K562 (cell line): ENCODE measurements around the gene UNKL. TPM values are rescaled to one million over a fixed set of nuclear protein-coding genes. Genes with fewer than 3 reads are reported as not detected.
A peak's percentile ranks its signal among the peaks of the same experiment; 100 is the strongest.

Experiments
- ATAC-seq: fragments of 200-7000 bp; cut with Tn5 transposase; 3 replicates; pipeline ENCODE4 v1.9.1; 2020; ENCODE audit warnings: moderate library complexity
- BruUV-seq: library from RNA; stranded (reverse); fragments of 400-500 nt; replicated peaks from 2 replicates; lab custom pipeline; 2021; lab: Mats Ljungman, UMichigan
- CTCF ChIA-PET: fragments of 300-600 bp; formaldehyde crosslinking; extraction: SDS; loops from one replicate; lab custom pipeline; 2021; ENCODE audit warnings: low intra/inter-chr PET ratio; lab: Yijun Ruan, JAX
- POLR2A ChIA-PET: fragments of 300-600, 350-650 bp; sonication (Branson Sonifier 250); formaldehyde crosslinking; extraction: SDS; loops from one replicate; lab custom pipeline; 2021; ENCODE audit warnings: antibody characterized with exemption, inconsistent platforms; lab: Yijun Ruan, JAX
- DNase-seq, 4 experiments: peaks; one replicate each; pipeline versions ENCODE4 v3.0.0 to v3.0.0-alpha.2; 2011 to 2018; ENCODE audit warnings: low spot score in 3 of 4, mixed read lengths in 3 of 4; ENCODE audit errors: extremely low read depth in 1 of 4
- FAIRE-seq: peaks from 2 replicates; lab custom pipeline; 2011; peaks lifted over from hg19 to GRCh38; lab: Jason Lieb, UNC
- H2AFZ ChIP-seq: 2 replicates; pipeline ENCODE4 v1.6.0; 2011; ENCODE audit warnings: low read depth, low read length, control low read depth, inconsistent platforms
- H3K27ac ChIP-seq: fragments of 200-600 bp; 3 replicates; pipeline ENCODE4 v1.8.0; 2011; ENCODE audit warnings: low read depth, mild to moderate bottlenecking, control low read depth, inconsistent platforms, low read length, moderate library complexity, mixed read lengths; ENCODE audit errors: extremely low read depth
- H3K27me3 ChIP-seq, 2 experiments: fragments of 300-600 bp in 1 of 2; 2 replicates in 1 of 2; 3 replicates in 1 of 2; pipeline versions ENCODE4 v1.6.0 to v1.8.0; 2011; ENCODE audit warnings: inconsistent platforms in 2 of 2, low read length in 2 of 2, mild to moderate bottlenecking in 1 of 2, mixed read lengths in 1 of 2, moderate library complexity in 1 of 2; ENCODE audit not compliant: control insufficient read depth in 2 of 2, insufficient read depth in 2 of 2
- H3K36me3 ChIP-seq: fragments of 300-600 bp; 3 replicates; pipeline ENCODE4 v1.8.0; 2011; ENCODE audit warnings: mild to moderate bottlenecking, low read length, inconsistent platforms; ENCODE audit not compliant: control insufficient read depth, insufficient read depth
- H3K4me1 ChIP-seq, 2 experiments: fragments of 200-600 bp in 1 of 2; replicated peaks in 1 of 2; 2 replicates in 1 of 2; 3 replicates in 1 of 2; pipeline versions ENCODE4 v1.5.1 to v1.8.0; 2011; ENCODE audit warnings: inconsistent platforms in 2 of 2, low read length in 2 of 2, mild to moderate bottlenecking in 1 of 2, mixed read lengths in 1 of 2, moderate library complexity in 1 of 2; ENCODE audit not compliant: control insufficient read depth in 2 of 2, insufficient read depth in 2 of 2
- H3K4me2 ChIP-seq: 2 replicates; pipeline ENCODE4 v1.6.1; 2011; ENCODE audit warnings: low read length, control low read depth, inconsistent platforms, mixed read lengths; ENCODE audit not compliant: insufficient read depth
- H3K4me3 ChIP-seq: fragments of 200-600 bp; sonication (generic), shearing (Covaris generic); 2 replicates; pipeline ENCODE4 v1.5.1; 2016; ENCODE audit warnings: control low read depth, inconsistent platforms
- H3K79me2 ChIP-seq: fragments of 200-600 bp; 3 replicates; pipeline ENCODE4 v1.8.0; 2011; ENCODE audit warnings: low read length, inconsistent platforms; ENCODE audit not compliant: control insufficient read depth, insufficient read depth
- H3K9ac ChIP-seq, 2 experiments: 2 replicates each; pipeline versions ENCODE4 v1.6.0 to v1.6.1; 2011; ENCODE audit warnings: low read depth in 2 of 2, low read length in 2 of 2, control low read depth in 1 of 2, inconsistent platforms in 1 of 2, mild to moderate bottlenecking in 1 of 2, mixed read lengths in 1 of 2; ENCODE audit not compliant: insufficient read depth in 1 of 2
- H3K9me1 ChIP-seq: one replicate; pipeline ENCODE4 v1.6.0; 2011; ENCODE audit warnings: inconsistent platforms, mild to moderate bottlenecking, low read length, moderate library complexity; ENCODE audit not compliant: control insufficient read depth, insufficient read depth
- H3K9me3 ChIP-seq: replicated peaks from 2 replicates; pipeline ENCODE4 v1.5.1; 2011; ENCODE audit warnings: low read depth, low read length, inconsistent platforms; ENCODE audit not compliant: control insufficient read depth, insufficient read depth
- H4K20me1 ChIP-seq: replicated peaks from 2 replicates; pipeline ENCODE4 v1.6.1; 2011; ENCODE audit warnings: low read length, inconsistent platforms, mixed read lengths; ENCODE audit not compliant: control insufficient read depth, insufficient read depth
- ATF1 ChIP-seq, 2 experiments: fragments of 450-650 bp in 1 of 2; IDR thresholded peaks; 2 replicates each; pipeline ENCODE4 v1.6.1; 2016; ENCODE audit warnings: missing compliant biosample characterization in 1 of 2, missing genetic modification characterization in 1 of 2
- ATF7 ChIP-seq: fragments of 450-650 bp; IDR thresholded peaks from 2 replicates; pipeline ENCODE4 v1.7.1; 2014; ENCODE audit warnings: mild to moderate bottlenecking, moderate library complexity
- CC2D1A ChIP-seq: fragments of 450-650 bp; IDR thresholded peaks from 2 replicates; pipeline ENCODE4 v1.6.1; 2017; ENCODE audit warnings: mild to moderate bottlenecking
- CCNT2 ChIP-seq: IDR thresholded peaks from 2 replicates; pipeline ENCODE4 v1.6.1; 2011; ENCODE audit warnings: borderline replicate concordance, low read depth, mild to moderate bottlenecking, moderate library complexity, mixed read lengths, low read length; ENCODE audit not compliant: insufficient read length; ENCODE audit errors: extremely low read depth
- CTBP1 ChIP-seq: fragments of 450-650 bp; IDR thresholded peaks from 2 replicates; pipeline ENCODE4 v1.6.1; 2016; ENCODE audit warnings: borderline replicate concordance
- CXXC5 ChIP-seq: fragments of 250-450 bp; sonication (Bioruptor Pico); IDR thresholded peaks from 2 replicates; pipeline ENCODE4 v1.8.0; 2022; ENCODE audit warnings: inconsistent platforms, mild to moderate bottlenecking, moderate library complexity
- DACH1 ChIP-seq: fragments of 450-650 bp; IDR thresholded peaks from 2 replicates; pipeline ENCODE4 v1.6.1; 2018; ENCODE audit not compliant: partially characterized antibody
- KLF13 ChIP-seq: fragments of 450-650 bp; IDR thresholded peaks from 2 replicates; pipeline ENCODE4 v1.6.1; 2016; ENCODE audit warnings: missing genetic modification characterization, low read depth, mild to moderate bottlenecking, missing compliant biosample characterization, moderate library complexity, borderline replicate concordance
- NCOA2 ChIP-seq, 2 experiments: fragments of 450-650 bp; IDR thresholded peaks; 2 replicates each; pipeline ENCODE4 v1.6.1; 2018; ENCODE audit warnings: mild to moderate bottlenecking in 2 of 2, moderate library complexity in 1 of 2; ENCODE audit not compliant: partially characterized antibody in 2 of 2
- NONO ChIP-seq, 2 experiments: fragments of 200-400 bp in 1 of 2; fragments of 450-650 bp in 1 of 2; formaldehyde crosslinking in 1 of 2; IDR thresholded peaks; 2 replicates each; pipeline ENCODE4 v1.6.1; 2017; ENCODE audit warnings: low read depth in 2 of 2, mild to moderate bottlenecking in 2 of 2, moderate library complexity in 2 of 2, low read length in 1 of 2
- USF2 ChIP-seq: sonication (generic); formaldehyde crosslinking; IDR thresholded peaks from 2 replicates; pipeline ENCODE4 v1.5.0; 2020; ENCODE audit warnings: missing genetic modification reagents
- ZBTB7A ChIP-seq: IDR thresholded peaks from 2 replicates; pipeline ENCODE4 v1.6.1; 2011; ENCODE audit warnings: low read depth, mild to moderate bottlenecking, low read length, moderate library complexity, borderline replicate concordance; ENCODE audit not compliant: control insufficient read depth
- ZNF121 ChIP-seq: sonication (generic); formaldehyde crosslinking; conservative IDR thresholded peaks from 2 replicates; pipeline ENCODE4 v1.8.0; 2022; ENCODE audit warnings: missing genetic modification reagents
- WGBS: fragments of 100-300 bp; shearing (Covaris generic); methylation state at CpG from one replicate; pipeline ENCODE4 v1.1.6; 2016; ENCODE audit warnings: low coverage, mixed read lengths; ENCODE audit not compliant: insufficient coverage; ENCODE audit errors: missing lambda C conversion rate; 5-methylcytosine and 5-hydroxymethylcytosine counted together
- in situ Hi-C: fragments of 300-500 bp; cut with MboI; formaldehyde crosslinking; loops from 4 replicates; pipeline ENCODE4 v1.15.0; 2018; ENCODE audit warnings: inconsistent platforms, mixed read lengths
- intact Hi-C: fragments of 100-400 bp; cut with micrococcal nuclease; formaldehyde crosslinking; loops from 2 replicates; pipeline ENCODE4 v1.14.2; 2022
- polyA plus RNA-seq, 8 experiments: library from polyadenylated mRNA; depleted of rRNA in 4 of 8; stranded (reverse) in 5 of 8; unstranded in 3 of 8; fragments of >200 nt; fragmentation: Nextera tagmentation in 2 of 8; fragmentation: Illumina TruSeq in 1 of 8; extraction: Ambion mirVana in 2 of 8; extraction: Trizol in 1 of 8; gene quantifications; 2 replicates each; pipeline versions ENCODE4 v1.2.1 to v1.2.3, GENCODE V29; 2011 to 2014; ENCODE audit warnings: inconsistent platforms in 1 of 8, missing spikeins in 1 of 8
- total RNA-seq, 7 experiments: library from RNA; depleted of rRNA in 6 of 7; stranded (reverse); fragments of >200 nt in 6 of 7; fragmentation: Illumina TruSeq in 2 of 7; extraction: Trizol in 2 of 7; gene quantifications; 2 replicates each; pipeline versions ENCODE4 v1.2.1 to v1.2.3, GENCODE V29; 2011 to 2021; ENCODE audit warnings: low replicate concordance in 1 of 7

Gene UNKL
- total and polyA plus RNA-seq, 9 of the 15 experiments (the other 6 are each of a cell fraction or from before 2014, with no cell fraction given): 0.37 to 30.2 (median 5.1) TPM

DNA sequence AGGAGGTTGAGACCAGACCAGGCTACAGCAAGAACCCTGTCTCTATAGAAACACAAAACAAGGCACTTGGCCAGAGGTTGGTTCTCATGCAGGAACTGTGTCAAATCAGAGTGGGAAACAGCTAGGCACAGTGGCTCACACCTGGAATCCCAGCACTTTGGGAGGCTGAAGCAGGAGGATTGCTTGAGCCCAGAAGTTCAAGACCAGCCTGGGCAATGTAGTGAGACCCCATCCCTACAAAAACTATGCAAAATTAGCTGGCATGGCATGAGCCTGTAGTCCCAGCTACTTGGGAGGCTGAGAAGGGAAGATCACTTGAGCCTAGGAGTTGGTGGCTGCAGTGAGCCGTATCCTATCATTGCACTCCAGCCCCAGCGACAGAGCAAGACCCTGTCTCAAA, 1.7 kb downstream of the UNKL start:
- Histone ChIP-seq H3K9ac (no peak overlapping the region), H3K27me3 (no peaks in the 10 kb centered on the region), H3K36me3 (peaks cover 8% of the 10 kb centered on the region; the same call in 1 of the 3 replicates), H3K4me1 (peaks cover 12 to 36% of the 10 kb centered on the region in 2 experiments; a peak in 4 of 5 replicates), H3K9me1 (no peaks in the 10 kb centered on the region), H3K79me2 (peaks cover 16% of the 10 kb centered on the region), H3K4me2 (no peak overlapping the region), H2AFZ (no peak overlapping the region), H4K20me1 (peaks cover 2% of the 10 kb centered on the region; the same call in 1 of the 2 replicates), H3K27ac (no peak overlapping the region), H3K9me3 (no peaks in the 10 kb centered on the region), H3K4me3 (no peak overlapping the region)
- POLR2A ChIA-PET: interaction anchor here (0.5 to 0.8 kb wide), 3 partner anchors 23 to 34 kb away, joined by 3 to 4 read pairs (median 4); no protein-coding TSS in a partner anchor
- no peak for DNase-seq
- intact Hi-C loops (loop anchor here (1.0 kb wide), 1 partner anchor 50 kb away; no protein-coding TSS in a partner anchor), in situ Hi-C loops (no loop called here)
- no TSS peak for BruUV-seq
- CTCF ChIA-PET: no interaction called here
- no peak for ATAC-seq
- TF ChIP-seq CC2D1A: no peak
- peak; percentile 85 for TF ChIP-seq ZNF121
- WGBS: no CpG with 5 or more reads among the region's 2 CpGs
- FAIRE-seq: no peak

GRCh38 chr16:1408171-1408837, 6.2 kb downstream of the UNKL start:
- H3K27ac ChIP-seq: no peak overlapping the region
- peak; percentile 95 to 99 (median 99) for DNase-seq
- H2AFZ ChIP-seq: peak overlapping the region; percentile 81
- H3K9me3 ChIP-seq: no peaks in the 10 kb centered on the region
- ChIA-PET CTCF (interaction anchor here (0.6 kb wide), 3 partner anchors 45 to 795 kb away, joined by 3 read pairs; no protein-coding TSS in a partner anchor), POLR2A (interaction anchor here (0.6 to 1.9 kb wide), 9 partner anchors 8 to 353 kb away, joined by 3 to 7 read pairs (median 3); partner anchors contain the start of gene UQCC4)
- H3K27me3 ChIP-seq: no peaks in the 10 kb centered on the region
- H3K9ac ChIP-seq: peak overlapping the region in 1 of 2 experiments; percentile 90; a peak in 2 of 4 replicates
- FAIRE-seq: peak; percentile 78
- H3K4me2 ChIP-seq: peak overlapping the region; percentile 71
- 2% methylated on average over 32 of the region's 42 CpGs for WGBS
- H4K20me1 ChIP-seq: peaks cover 7% of the 10 kb centered on the region; the same call in 1 of the 2 replicates
- intact Hi-C loops (no loop called here), in situ Hi-C loops (no loop called here)
- no TSS peak for BruUV-seq
- peaks cover 3% of the 10 kb centered on the region; the same call in 1 of the 3 replicates for H3K79me2 ChIP-seq
- no peaks in the 10 kb centered on the region for H3K36me3 ChIP-seq
- ATAC-seq: peak; percentile 97
- H3K9me1 ChIP-seq: no peaks in the 10 kb centered on the region
- H3K4me1 ChIP-seq: peaks cover 4 to 25% of the 10 kb centered on the region in 2 experiments; a peak in 3 of 5 replicates
- peak overlapping the region; percentile 44 for H3K4me3 ChIP-seq
- TF ChIP-seq DACH1 (no peak), ATF1 (CRISPR knock-in tag; IDR thresholded peaks at IDR 0.05) (no peak), ATF1 (tag; IDR thresholded peaks at IDR 0.05) (peak; percentile 59), NONO (IDR thresholded peaks at IDR 0.05; ENCODE audit: low read depth in 2 of 2, low read length in 1 of 2) (peak in 1 of 2 experiments; percentile 28; a peak in 1 of 4 replicates), NCOA2 (IDR thresholded peaks at IDR 0.05; ENCODE audit: partially characterized antibody in 2 of 2) (no peak), CTBP1 (0 out of 2 replicates have a peak, but pooled peaks have one; percentile 35), ZBTB7A (peak; percentile 43; the same call in 1 of the 2 replicates), ATF7 (peak; percentile 55), USF2 (peak; percentile 99), KLF13 (tag) (peak; percentile 88), CXXC5 (CRISPR knock-in tag) (peak; percentile 56), CCNT2 (peak; percentile 25)
